Left lobe of liver (tissue), 2 donors: Measurements from ENCODE around the gene GTF3C1. TPM values are rescaled to one million over a fixed set of nuclear protein-coding genes. Genes with fewer than 3 reads are reported as not detected.
"Not testable (repeated sequence)": the region's sequence is repeated elsewhere in the genome, so short reads cannot be mapped to it uniquely, and the experiment has no call there.

Experiments
- ATAC-seq: fragments of 200-7000 bp; cut with Tn5 transposase; one replicate; pipeline ENCODE4 v1.9.1; 2020; ENCODE audit warnings: mild to moderate bottlenecking, moderate library complexity
- DNase-seq: peaks from one replicate; pipeline ENCODE4 v3.0.0-alpha.2; 2020; ENCODE audit warnings: low spot score
- total RNA-seq: library from RNA; stranded (reverse); gene quantifications from one replicate; pipeline ENCODE4 v1.2.1, GENCODE V29; 2021
- donor health status: DM: no; HTN: no; CAD: no; lungs with moderate emphysema.
- donor health status: DM: no; HTN: yes; CAD: no.

The GTF3C1 gene
- total RNA-seq, 1 donor from 2014 or later: 34.2 TPM

DNA sequence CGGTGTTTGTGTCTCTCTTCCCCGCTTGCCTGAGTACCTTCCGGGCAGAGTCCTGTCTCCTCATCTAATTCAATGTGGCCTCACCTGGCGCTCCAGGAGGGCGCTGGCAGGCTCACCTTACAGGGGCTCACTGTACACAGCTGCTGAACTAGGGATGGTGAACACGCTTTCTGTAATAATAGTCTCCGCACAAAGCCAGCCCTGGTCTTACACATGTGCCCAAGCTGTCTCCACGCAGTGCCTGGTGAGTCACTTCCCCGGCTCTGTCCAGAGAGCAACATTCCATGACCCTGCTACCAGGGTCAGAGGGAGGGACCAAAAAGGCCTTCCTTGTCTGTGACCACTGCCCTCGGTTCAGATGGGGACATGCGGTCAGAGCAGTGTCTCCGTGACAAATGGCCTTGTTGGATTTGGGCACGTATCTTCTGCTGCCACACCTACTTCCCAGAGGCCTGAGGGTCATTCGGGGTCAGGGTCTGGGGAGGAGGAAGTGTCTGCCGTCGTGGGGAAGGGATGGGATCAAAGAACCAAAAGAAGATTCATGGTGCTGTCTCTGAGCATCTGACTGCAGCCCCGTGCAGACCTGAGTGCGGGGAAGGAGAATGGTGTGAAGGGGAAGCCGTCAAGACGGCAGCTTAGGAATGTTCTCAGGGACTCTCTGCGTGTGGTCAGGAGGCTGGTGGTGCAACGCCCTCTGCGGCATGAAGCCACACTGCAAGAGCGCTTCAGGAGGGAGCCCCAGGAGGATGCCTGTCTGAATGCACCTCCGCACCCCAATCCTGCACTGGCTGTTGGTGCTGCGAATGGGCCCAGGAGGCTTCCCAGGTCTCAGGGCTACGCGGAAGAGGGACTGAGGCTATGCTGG, 78.9 kb downstream of the GTF3C1 start:
- peak; percentile 77 for ATAC-seq
- DNase-seq: no peak

DNA sequence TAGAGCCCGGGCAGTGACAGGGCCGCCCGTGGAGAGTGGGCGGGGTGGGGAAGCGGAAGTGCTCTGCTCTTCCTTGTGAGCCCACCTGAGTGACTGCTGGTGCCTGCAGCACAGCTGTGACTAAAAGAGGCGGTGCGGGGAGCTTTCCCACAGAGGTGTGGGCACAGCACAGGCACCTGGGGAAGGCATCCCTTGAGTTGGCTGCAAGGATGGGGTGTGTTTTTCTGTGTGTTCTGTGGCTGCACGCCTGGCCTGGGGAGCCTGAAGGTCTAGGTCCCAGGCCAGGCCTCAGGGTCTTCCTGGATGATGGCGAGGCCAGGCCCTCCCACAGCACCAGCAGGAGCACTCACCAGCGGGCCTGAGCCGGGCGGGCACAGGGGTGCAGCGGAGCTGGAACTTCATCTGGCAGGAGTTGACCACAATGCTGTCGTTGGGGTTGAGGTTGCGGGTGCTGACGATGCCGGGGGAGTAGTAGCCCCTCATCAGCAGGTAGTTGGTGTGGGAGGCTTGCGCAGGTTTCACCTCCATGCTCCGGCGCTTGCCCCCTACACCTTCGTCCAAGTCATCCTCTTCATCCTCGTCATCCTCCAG, 80.7 kb downstream of the GTF3C1 start:
- ATAC-seq (no peak), DNase-seq (no peak)

DNA sequence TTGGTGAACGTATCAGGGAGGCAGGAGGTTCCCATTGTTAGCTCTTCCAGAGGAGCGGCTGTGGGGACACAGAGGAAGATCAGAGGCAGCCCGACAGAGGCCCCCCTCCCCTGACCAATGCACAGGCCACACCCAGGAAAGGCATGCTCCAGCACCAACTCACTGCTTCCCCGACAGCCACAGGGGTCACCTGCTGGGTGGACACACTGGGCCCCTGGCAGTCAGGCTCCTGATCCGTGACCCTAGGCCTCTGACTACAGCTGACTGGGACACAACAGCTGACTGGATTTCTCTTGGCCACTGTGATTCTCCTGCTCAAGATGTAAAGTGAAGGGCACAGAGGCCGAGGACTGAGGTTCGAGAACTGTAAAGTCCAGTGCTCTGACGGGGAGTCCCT, 84.2 kb downstream of the GTF3C1 start:
- no peak for ATAC-seq
- no peak for DNase-seq

GRCh38 chr16:27464626-27465482, 84.9 kb downstream of the GTF3C1 start:
- DNase-seq (no peak), ATAC-seq (no peak)

DNA sequence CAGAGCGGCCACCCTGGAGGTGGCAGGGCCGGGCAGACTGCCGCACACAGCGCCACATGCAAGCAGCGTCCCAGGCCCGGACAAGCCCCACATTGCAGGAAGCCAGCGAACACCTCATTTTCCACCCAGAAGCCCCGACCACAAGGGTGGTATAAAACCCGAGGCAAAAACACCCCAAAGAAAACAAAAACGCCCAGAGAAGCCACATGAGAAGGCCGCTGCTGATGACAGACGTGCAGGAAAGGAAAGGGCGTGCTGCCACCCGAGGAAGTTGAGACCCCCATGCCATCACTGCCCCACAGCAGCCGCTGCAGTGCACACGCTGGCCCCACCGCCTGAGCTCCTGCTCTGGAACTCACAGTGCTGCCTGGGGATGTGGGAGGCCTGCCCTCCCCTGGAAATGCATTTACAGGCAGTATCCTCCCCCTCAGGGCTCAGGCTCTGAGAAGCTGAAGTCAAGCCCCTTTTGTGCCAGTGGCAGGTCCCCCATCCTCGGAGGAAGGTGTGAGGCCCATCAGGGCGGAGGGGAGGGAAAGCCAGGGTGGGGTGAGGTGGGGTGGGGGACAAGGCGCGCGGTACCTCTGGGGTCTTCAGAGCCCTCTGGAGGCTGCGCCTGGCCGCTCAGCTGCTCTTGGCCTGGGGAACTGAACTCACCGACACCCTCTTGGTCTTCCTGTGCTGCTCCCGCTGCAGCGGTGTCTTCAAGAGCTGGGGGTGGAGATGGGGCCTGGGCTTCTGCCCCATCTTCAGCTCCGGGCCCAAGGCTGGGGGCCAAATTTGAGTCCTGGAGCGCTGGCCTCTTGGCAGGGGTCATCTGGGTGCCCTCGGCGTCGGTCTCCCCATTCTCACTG, 85.7 kb downstream of the GTF3C1 start:
- ATAC-seq (no peak), DNase-seq (no peak)

- DNase-seq (no peak), ATAC-seq (no peak)
Observed at GRCh38 chr16:27462846-27463682, 86.6 kb downstream of the GTF3C1 start.

DNA sequence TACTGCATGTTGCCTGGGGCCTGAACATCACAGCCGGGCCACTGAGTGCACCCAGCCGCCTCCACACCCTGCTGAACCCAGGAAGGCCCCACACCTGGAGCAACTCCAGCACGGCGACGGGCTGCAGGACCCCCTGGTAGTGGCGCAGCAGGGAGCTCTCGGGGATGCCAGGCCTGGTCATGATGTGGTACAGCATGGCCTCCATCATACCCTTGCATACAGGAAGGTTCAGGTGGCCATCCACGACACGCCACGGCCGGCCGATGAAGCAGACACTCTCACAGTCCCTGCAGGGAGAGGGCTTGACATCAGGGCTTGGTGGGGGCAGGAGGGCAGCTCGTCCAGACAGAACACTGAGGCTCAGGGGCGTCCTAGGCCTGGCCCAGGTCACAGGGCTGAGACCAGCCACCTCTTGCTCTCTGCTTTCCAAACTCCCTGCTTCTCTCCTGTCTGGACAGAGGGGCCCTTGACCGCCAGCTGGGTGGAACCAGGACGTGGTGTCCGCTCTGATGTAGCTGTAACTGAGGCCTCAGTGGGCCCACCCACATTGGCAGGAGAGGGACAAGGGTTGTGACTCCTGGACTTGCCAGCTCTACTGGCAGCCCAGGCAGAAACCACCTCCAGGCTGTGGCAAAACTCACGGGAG, 87.4 kb downstream of the GTF3C1 start:
- ATAC-seq: no peak
- no peak for DNase-seq

DNA sequence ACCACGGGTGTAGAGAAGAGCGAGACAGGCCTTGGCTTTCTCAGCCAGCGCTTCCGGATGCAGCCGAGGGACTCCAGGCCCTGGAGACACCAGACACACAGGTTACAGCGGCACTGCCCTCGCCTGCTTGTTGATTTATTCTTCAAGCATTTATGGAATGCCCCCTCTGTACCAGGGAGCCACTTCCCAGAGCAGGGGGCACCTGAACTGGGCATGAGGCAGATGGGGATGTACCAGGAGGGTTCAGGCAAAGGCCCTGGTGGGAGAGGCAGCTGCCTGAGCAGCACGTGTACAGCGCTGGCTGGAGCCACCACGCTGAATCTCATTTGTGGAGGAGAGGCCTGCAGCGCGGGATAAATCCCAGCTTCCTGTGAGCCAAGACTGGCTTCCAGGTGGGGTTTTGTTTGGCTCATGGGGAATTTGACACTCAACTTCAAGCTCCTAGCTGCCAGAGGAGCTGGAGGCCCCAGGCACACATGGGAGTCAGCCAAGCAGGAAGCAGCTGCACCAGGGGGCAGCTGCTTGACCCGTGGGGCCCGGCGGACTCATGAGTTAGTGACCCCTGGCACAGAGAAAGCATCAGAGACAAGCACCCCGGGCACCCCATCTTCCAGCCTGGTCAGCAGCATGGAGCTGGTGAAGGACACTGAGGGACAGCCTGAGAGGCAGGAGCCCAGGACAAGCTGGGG, 88.1 kb downstream of the GTF3C1 start:
- DNase-seq (no peak), ATAC-seq (no peak)

GRCh38 chr16:27460663-27461482, 88.8 kb downstream of the GTF3C1 start:
- DNase-seq: no peak
- no peak for ATAC-seq

DNA sequence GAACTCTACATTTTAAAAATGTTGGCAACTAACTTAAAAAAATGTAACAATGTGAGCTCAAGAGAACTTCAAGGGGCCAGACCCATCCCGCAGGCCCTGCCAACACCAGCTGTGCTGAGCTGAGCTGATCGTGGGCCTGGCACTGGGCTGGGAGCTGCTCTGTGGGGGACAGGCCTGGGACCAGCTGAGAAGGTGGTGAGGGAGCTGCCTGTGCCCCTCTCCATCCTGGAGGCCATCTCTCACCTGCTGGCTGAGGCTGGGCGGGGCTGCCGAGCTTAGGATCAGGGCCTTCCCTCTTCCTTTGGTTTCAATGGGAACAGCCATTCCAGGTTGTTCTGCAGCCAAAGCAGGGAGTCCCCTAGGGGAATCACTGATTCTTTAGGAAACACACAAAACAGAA, 89.5 kb downstream of the GTF3C1 start:
- ATAC-seq (no peak), DNase-seq (no peak)

- ATAC-seq: no peak
- no peak for DNase-seq
Observed at GRCh38 chr16:27458987-27459688, 90.6 kb downstream of the GTF3C1 start.

- DNase-seq (no peak), ATAC-seq (no peak)
Observed at GRCh38 chr16:27458258-27458657, 91.5 kb downstream of the GTF3C1 start.

GRCh38 chr16:27457605-27457900, 92.2 kb downstream of the GTF3C1 start:
- ATAC-seq, DNase-seq: not testable (repeated sequence)

DNA sequence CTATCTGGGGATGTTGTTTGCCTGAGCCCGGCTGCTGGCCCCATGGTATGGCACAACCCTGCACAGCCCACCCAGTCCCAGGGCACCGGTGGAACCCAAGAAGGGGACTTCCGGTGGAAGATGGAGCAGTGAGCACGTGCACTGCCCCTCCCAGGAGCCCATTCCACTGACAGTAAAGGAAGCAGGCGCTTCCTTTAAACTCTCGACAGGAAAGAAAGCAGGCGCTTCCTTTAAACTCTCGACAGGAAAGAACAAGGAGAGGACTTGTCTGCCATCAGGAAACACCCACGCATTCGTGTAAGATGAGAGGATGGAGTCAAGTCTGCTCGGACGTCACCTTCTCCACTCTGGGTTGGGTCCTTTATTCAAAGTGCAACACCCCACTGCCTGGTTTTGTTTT, 94.0 kb downstream of the GTF3C1 start:
- DNase-seq (no peak), ATAC-seq (no peak)

DNA sequence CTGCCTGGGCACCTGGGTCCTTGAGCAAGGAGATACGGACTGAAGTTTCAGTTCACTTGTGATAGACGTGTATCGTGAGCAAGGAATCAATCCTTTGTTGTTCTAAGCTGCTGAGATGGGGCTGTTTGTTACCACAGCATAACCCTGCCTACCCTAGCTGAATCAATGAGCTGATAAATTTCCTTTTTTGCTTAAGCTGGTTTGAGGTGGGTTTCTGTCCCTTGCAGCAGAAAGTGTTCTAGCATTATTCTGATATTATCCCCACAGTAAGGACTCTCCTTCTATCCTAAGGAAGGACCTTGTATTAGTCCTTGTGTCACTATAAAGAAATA, 96.3 kb downstream of the GTF3C1 start:
- no peak for ATAC-seq
- no peak for DNase-seq

GRCh38 chr16:27452569-27453493, 96.9 kb downstream of the GTF3C1 start:
- ATAC-seq (no peak), DNase-seq (no peak)

DNA sequence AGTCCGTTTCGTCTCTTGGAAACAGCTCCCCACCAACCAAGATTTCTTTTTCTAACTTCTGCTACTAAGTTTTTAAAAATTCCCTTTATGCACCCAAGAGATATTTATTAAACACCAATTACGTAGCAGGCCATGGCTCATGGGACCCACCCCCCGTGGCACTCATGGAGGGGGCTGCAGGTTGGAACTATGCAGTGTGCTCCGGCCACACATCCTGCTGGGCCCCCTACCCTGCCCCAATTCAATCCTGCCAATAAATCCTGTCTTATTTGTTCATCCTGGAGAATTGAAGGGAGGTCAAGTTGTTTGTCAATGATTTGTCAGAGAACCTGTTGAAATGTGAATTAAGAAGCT, 99.5 kb downstream of the GTF3C1 start:
- DNase-seq (no peak), ATAC-seq (no peak)
